Lung (tissue), 12 donors: Measurements from ENCODE around the gene KCTD10. TPM values are rescaled to one million over a fixed set of nuclear protein-coding genes. Genes with fewer than 3 reads are reported as not detected.

ENCODE experiments used
- ATAC-seq: fragments of 200-7000 bp; cut with Tn5 transposase; one replicate; pipeline ENCODE4 v1.9.1; 2020; ENCODE audit warnings: moderate number of reproducible peaks; ENCODE audit not compliant: insufficient read depth, low FRiP score
- DNase-seq, 3 donors: peaks; one replicate each; pipeline ENCODE4 v3.0.0-alpha.2; 2013 to 2017
- H3K27ac ChIP-seq, 2 donors: one replicate each; pipeline ENCODE4 v1.5.1; 2013; ENCODE audit warnings: mild to moderate bottlenecking in 2 of 2, moderate library complexity in 2 of 2, control low read depth in 1 of 2, inconsistent platforms in 1 of 2, low read depth in 1 of 2, low read length in 1 of 2
- H3K27me3 ChIP-seq, 3 donors: one replicate each; pipeline ENCODE4 v1.5.1; 2013; ENCODE audit warnings: low read length in 2 of 3; ENCODE audit not compliant: control insufficient read depth in 3 of 3, insufficient read depth in 3 of 3
- H3K36me3 ChIP-seq, 4 donors: one replicate each; pipeline ENCODE4 v1.5.1; 2013; ENCODE audit warnings: low read length in 4 of 4, mild to moderate bottlenecking in 1 of 4, moderate library complexity in 1 of 4; ENCODE audit not compliant: control insufficient read depth in 4 of 4, insufficient read depth in 4 of 4
- H3K4me1 ChIP-seq, 5 donors: one replicate each; pipeline ENCODE4 v1.5.1; 2013; ENCODE audit warnings: low read length in 5 of 5, mild to moderate bottlenecking in 2 of 5, moderate library complexity in 1 of 5; ENCODE audit not compliant: control insufficient read depth in 5 of 5, insufficient read depth in 5 of 5
- H3K4me3 ChIP-seq: one replicate; pipeline ENCODE4 v1.5.1; 2013; ENCODE audit warnings: mild to moderate bottlenecking, control low read depth, moderate library complexity
- H3K9ac ChIP-seq, 2 donors: one replicate each; pipeline ENCODE4 v1.5.1; 2013; ENCODE audit warnings: low read length in 2 of 2, control low read depth in 1 of 2; ENCODE audit not compliant: insufficient read depth in 1 of 2
- H3K9me3 ChIP-seq, 4 donors: one replicate each; pipeline ENCODE4 v1.5.1; 2013; ENCODE audit warnings: low read length in 3 of 4, mild to moderate bottlenecking in 1 of 4, moderate library complexity in 1 of 4; ENCODE audit not compliant: control insufficient read depth in 4 of 4, insufficient read depth in 3 of 4
- whole genome bisulfite sequencing, 2 donors: extraction: QIAGEN DNeasy Blood & Tissue Kit; methylation state at CpG; one replicate each; pipeline ENCODE4 v1.1.7; 2013; 5-methylcytosine and 5-hydroxymethylcytosine counted together
- polyA plus RNA-seq, 2 donors: library from polyadenylated mRNA; stranded (reverse); fragments of 200-250 nt; gene quantifications; one replicate each; pipeline ENCODE4 v1.2.1, GENCODE V29; 2013
- total RNA-seq, 2 donors: library from RNA; depleted of rRNA in 1 of 2; stranded (reverse); fragments of >200 nt in 1 of 2; gene quantifications; one replicate each; pipeline ENCODE4 v1.2.1, GENCODE V29; 2014 to 2021
- TF ChIP-seq, protein P1 (sequence below): IDR thresholded peaks from 2 replicates; pipeline ENCODE4 v1.5.1; 2012; ENCODE audit warnings: mild to moderate bottlenecking; ENCODE audit errors: control extremely low read depth, extremely low read depth
- donor health status: control.
- donor health status: control.
- donor health status: Bipolar disorder and iron deficiency.
- donor health status: healthy.
- donor health status: DM: yes; HTN: yes; CAD: no.

The KCTD10 gene
- total and polyA plus RNA-seq, 4 donors, result 21.7 to 72.6 (median 53.7) TPM

DNA sequence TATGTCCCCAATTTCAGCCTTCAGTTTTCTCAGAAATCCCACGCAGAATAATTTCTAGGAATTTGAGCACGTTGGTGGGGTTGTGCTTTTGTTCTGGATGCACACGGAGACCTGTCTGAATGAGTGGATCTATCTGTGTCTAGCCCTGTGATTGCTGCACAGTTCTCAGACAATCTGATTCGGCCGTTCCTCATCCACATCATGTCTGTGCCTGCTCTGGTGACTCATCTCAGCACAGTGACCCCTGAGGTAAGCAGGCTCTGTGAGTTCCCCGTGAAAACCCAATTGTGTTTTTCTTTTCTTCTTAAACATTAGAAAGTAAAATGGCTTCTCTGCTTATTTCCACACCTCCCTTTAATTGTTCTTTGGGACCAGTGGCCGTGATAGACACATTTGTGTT lies 20.6 kb upstream of the KCTD10 start:
- DNase-seq (no peak), ATAC-seq (no peak)
- Histone ChIP-seq H3K9ac (no peak overlapping the region), H3K27ac (no peak overlapping the region), H3K27me3 (no peaks in the 10 kb centered on the region), H3K4me1 (no peaks in the 10 kb centered on the region), H3K4me3 (no peak overlapping the region), H3K36me3 (peaks cover 30 to 58% (median 37%) of the 10 kb centered on the region in 4 donors), H3K9me3 (no peaks in the 10 kb centered on the region)
- WGBS, 2 donors, result 93 to 96% methylated on average over 7 of the region's 7 CpGs
- TF ChIP-seq, protein P1, sequence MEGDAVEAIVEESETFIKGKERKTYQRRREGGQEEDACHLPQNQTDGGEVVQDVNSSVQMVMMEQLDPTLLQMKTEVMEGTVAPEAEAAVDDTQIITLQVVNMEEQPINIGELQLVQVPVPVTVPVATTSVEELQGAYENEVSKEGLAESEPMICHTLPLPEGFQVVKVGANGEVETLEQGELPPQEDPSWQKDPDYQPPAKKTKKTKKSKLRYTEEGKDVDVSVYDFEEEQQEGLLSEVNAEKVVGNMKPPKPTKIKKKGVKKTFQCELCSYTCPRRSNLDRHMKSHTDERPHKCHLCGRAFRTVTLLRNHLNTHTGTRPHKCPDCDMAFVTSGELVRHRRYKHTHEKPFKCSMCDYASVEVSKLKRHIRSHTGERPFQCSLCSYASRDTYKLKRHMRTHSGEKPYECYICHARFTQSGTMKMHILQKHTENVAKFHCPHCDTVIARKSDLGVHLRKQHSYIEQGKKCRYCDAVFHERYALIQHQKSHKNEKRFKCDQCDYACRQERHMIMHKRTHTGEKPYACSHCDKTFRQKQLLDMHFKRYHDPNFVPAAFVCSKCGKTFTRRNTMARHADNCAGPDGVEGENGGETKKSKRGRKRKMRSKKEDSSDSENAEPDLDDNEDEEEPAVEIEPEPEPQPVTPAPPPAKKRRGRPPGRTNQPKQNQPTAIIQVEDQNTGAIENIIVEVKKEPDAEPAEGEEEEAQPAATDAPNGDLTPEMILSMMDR, result no peak

DNA sequence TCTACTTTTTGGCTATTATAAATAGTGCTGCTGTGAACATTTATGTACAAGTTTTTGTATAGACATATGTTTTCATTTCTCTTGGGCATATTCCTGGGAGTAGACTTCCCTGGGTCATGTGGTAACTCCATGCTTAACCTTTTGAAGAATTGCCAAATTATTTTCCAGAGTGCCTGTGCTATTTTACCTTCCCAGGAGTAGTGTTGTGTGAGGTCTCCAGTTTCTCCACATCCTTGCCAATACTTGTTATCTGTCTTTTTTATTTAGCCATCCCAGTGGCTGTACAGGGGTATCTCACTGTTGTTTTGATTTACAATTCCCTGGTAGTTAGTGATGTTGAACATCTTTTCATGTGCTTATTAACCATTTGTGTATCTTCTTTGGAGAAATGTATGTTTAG lies 19.2 kb upstream of the KCTD10 start:
- H3K36me3 ChIP-seq, result peaks cover 27 to 48% (median 38%) of the 10 kb centered on the region in 4 donors
- no peaks in the 10 kb centered on the region for H3K4me1 ChIP-seq
- TF ChIP-seq, protein P1, result no peak
- no peak overlapping the region for H3K4me3 ChIP-seq
- no peak overlapping the region for H3K9ac ChIP-seq
- H3K9me3 ChIP-seq, result no peaks in the 10 kb centered on the region
- no peak overlapping the region for H3K27ac ChIP-seq
- no peaks in the 10 kb centered on the region for H3K27me3 ChIP-seq
- ATAC-seq (no peak), DNase-seq (no peak)

DNA sequence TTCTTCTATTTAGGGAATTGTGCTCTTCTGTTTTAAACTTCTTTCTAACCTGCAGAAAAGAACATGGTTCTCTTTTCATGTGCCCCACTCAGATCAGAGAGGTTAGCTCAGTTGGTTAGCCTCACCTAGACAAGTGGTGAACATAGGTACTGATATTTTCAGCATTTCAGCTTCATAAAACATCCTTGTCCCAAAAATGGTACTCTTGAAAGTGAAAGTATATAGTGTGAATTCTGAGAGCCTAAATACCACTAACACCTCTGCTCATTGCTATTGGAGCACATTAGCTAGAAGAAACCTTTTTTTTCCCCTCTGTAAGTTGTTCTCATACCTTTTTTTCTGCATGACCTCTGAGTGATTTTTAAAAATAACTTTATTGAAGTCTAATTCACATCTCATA lies 17.9 kb upstream of the KCTD10 start:
- Histone ChIP-seq H3K9me3 (no peaks in the 10 kb centered on the region), H3K9ac (no peak overlapping the region), H3K36me3 (peaks cover 22 to 43% (median 39%) of the 10 kb centered on the region in 4 donors), H3K27ac (no peak overlapping the region), H3K27me3 (no peaks in the 10 kb centered on the region), H3K4me3 (no peak overlapping the region), H3K4me1 (no peaks in the 10 kb centered on the region)
- DNase-seq (no peak), ATAC-seq (no peak)
- TF ChIP-seq, protein P1, result no peak

DNA sequence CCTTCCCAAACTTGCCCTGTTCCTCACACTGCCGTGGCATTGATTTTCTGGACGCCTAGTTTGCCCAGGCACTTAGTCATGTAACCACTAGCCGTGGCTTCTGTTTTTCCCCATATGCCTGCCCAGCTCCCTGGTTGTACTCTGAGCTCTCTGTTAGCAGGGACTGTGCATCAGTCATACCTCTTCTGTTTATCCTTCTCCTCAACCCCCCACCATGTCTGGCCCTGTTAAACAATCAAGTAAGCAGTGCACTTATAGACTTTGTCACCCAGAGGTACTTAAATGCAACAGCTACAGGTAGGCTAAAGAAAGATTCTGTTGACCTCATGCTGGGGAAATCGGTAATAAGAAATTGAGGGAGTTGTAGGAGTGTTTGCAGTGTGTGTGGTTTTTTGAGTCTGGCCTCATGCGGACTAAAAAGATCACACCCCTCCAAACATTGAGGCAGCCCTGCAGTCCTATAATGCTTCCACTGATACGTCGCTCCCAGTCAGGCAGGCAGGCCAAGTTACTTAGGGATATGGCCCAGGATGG lies 17.3 kb upstream of the KCTD10 start:
- TF ChIP-seq, protein P1, result no peak
- H3K4me1 ChIP-seq, result no peaks in the 10 kb centered on the region
- H3K27ac ChIP-seq, result no peak overlapping the region
- DNase-seq, result no peak
- H3K36me3 ChIP-seq, result peaks cover 24 to 43% (median 41%) of the 10 kb centered on the region in 4 donors
- ATAC-seq, result no peak
- no peaks in the 10 kb centered on the region for H3K9me3 ChIP-seq
- WGBS, 2 donors, result 94 to 95% methylated on average over 7 of the region's 7 CpGs
- no peak overlapping the region for H3K4me3 ChIP-seq
- no peaks in the 10 kb centered on the region for H3K27me3 ChIP-seq
- H3K9ac ChIP-seq, result no peak overlapping the region
